ENCODE results near the gene KPNB1.

DNA sequence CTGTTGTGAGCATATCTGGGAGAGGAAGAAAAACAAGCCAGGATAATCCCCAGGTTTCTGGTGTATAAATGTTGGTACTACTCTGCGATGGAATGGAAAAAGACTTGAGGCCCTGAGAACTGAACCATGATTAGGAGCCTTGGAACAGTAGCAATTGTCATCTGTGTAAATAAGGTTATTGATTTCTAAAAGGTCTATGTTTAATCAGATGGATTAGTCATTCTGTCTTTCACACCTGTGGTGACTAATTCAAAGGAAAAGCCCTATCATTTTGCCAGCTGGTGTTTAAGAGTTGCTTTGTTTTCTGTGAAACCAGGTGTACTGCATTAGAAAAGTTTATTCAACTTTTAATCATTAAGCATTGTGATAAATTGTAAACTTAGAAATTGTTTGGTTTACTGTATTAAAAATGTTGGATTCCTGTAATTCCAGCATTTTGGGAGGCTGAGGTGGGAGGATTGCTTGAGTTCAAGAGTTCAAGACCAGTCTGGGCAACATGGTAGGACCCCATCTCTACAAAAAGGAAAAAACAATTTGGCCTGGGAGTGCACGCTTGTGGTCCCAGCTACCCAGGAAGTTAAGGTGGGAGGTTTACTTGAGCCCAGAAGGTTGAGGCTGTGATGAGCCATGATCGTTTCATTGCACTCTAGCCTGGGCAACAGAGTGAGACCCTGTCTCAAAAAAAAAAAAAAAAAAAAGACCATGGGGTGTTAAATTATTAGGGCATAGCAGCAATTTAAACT lies 29.0 kb upstream of the KPNB1 start:
- no peak for TF ChIP-seq POLR2A (IDR thresholded peaks at IDR 0.05; ENCODE audit: low read depth)
- TF ChIP-seq, protein P1, sequence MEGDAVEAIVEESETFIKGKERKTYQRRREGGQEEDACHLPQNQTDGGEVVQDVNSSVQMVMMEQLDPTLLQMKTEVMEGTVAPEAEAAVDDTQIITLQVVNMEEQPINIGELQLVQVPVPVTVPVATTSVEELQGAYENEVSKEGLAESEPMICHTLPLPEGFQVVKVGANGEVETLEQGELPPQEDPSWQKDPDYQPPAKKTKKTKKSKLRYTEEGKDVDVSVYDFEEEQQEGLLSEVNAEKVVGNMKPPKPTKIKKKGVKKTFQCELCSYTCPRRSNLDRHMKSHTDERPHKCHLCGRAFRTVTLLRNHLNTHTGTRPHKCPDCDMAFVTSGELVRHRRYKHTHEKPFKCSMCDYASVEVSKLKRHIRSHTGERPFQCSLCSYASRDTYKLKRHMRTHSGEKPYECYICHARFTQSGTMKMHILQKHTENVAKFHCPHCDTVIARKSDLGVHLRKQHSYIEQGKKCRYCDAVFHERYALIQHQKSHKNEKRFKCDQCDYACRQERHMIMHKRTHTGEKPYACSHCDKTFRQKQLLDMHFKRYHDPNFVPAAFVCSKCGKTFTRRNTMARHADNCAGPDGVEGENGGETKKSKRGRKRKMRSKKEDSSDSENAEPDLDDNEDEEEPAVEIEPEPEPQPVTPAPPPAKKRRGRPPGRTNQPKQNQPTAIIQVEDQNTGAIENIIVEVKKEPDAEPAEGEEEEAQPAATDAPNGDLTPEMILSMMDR (IDR thresholded peaks at IDR 0.05): no peak
